CD14-positive monocyte (primary cell): ENCODE measurements around the gene WDR7. TPM values are rescaled to one million over a fixed set of nuclear protein-coding genes. Genes with fewer than 3 reads are reported as not detected.

Experiments used
- DNase-seq, 3 donors: peaks; one replicate each; pipeline ENCODE4 v3.0.0-alpha.2; 2011 to 2022
- H2AFZ ChIP-seq: 2 replicates; pipeline ENCODE4 v1.6.0; 2012; ENCODE audit warnings: mild to moderate bottlenecking, low read depth, low read length, inconsistent platforms; ENCODE audit not compliant: insufficient read depth, poor library complexity, severe bottlenecking
- H3K27ac ChIP-seq, 2 donors: 1 replicate in 1 of 2; 2 replicates in 1 of 2; pipeline ENCODE4 v1.5.1; 2012 to 2013; ENCODE audit warnings: low read length in 2 of 2, control low read depth in 1 of 2, inconsistent platforms in 1 of 2, low read depth in 1 of 2, mild to moderate bottlenecking in 1 of 2
- H3K27me3 ChIP-seq, 2 donors: one replicate each; pipeline versions ENCODE4 v1.6.0 to v1.6.1; 2011 to 2013; ENCODE audit warnings: low read length in 2 of 2; ENCODE audit not compliant: control insufficient read depth in 2 of 2, insufficient read depth in 2 of 2
- H3K36me3 ChIP-seq, 2 donors: replicated peaks in 1 of 2; 1 replicate in 1 of 2; 2 replicates in 1 of 2; pipeline versions ENCODE4 v1.5.1 to v1.6.1; 2012 to 2013; ENCODE audit warnings: low read length in 2 of 2, control low read depth in 1 of 2, inconsistent platforms in 1 of 2, mild to moderate bottlenecking in 1 of 2; ENCODE audit not compliant: insufficient read depth in 2 of 2, control insufficient read depth in 1 of 2
- H3K4me1 ChIP-seq, 2 donors: 1 replicate in 1 of 2; 2 replicates in 1 of 2; pipeline versions ENCODE4 v1.5.1 to v1.6.1; 2012 to 2013; ENCODE audit warnings: low read length in 2 of 2, control low read depth in 1 of 2, inconsistent platforms in 1 of 2, mild to moderate bottlenecking in 1 of 2, moderate library complexity in 1 of 2; ENCODE audit not compliant: insufficient read depth in 2 of 2, control insufficient read depth in 1 of 2
- H3K4me2 ChIP-seq: replicated peaks from 2 replicates; pipeline ENCODE3; 2012; ENCODE audit warnings: low read length, moderate library complexity, mild to moderate bottlenecking; ENCODE audit not compliant: poor library complexity, severe bottlenecking; ENCODE audit errors: extremely low read depth
- H3K4me3 ChIP-seq, 3 experiments: fragments of 200-600 bp in 1 of 3; sonication (generic) in 1 of 3; replicated peaks in 1 of 3; 1 replicate in 2 of 3; 2 replicates in 1 of 3; pipeline ENCODE4 v1.5.1; 2011 to 2013; ENCODE audit warnings: low read length in 3 of 3, mild to moderate bottlenecking in 3 of 3, control low read depth in 2 of 3, low read depth in 2 of 3, inconsistent platforms in 1 of 3, moderate library complexity in 1 of 3
- H3K79me2 ChIP-seq: 2 replicates; pipeline ENCODE4 v1.6.0; 2012; ENCODE audit warnings: mild to moderate bottlenecking, control low read depth, inconsistent platforms, low read length, moderate library complexity; ENCODE audit not compliant: insufficient read depth
- H3K9ac ChIP-seq: 2 replicates; pipeline ENCODE4 v1.6.0; 2017; ENCODE audit warnings: low read length, mild to moderate bottlenecking; ENCODE audit not compliant: insufficient read depth, poor library complexity, severe bottlenecking
- H3K9me3 ChIP-seq, 2 donors: replicated peaks in 1 of 2; 1 replicate in 1 of 2; 2 replicates in 1 of 2; pipeline versions ENCODE4 v1.5.1 to v1.6.1; 2012 to 2013; ENCODE audit warnings: low read length in 2 of 2, control low read depth in 1 of 2; ENCODE audit not compliant: control insufficient read depth in 1 of 2, insufficient read depth in 1 of 2
- H4K20me1 ChIP-seq: 2 replicates; pipeline ENCODE4 v1.6.0; 2012; ENCODE audit warnings: mild to moderate bottlenecking, low read length, control low read depth, moderate library complexity; ENCODE audit not compliant: insufficient read depth
- H3K27ac Mint-ChIP-seq, 7 donors: one replicate each; pipeline ENCODE4 v1.8.0; 2020; ENCODE audit warnings: mild to moderate bottlenecking in 7 of 7, mixed read lengths in 7 of 7, moderate library complexity in 6 of 7, inconsistent platforms in 2 of 7
- H3K27me3 Mint-ChIP-seq, 3 donors: one replicate each; pipeline ENCODE4 v1.8.0; 2021 to 2022; ENCODE audit warnings: low read depth in 3 of 3, mild to moderate bottlenecking in 3 of 3, mixed read lengths in 3 of 3, moderate library complexity in 3 of 3, inconsistent platforms in 1 of 3
- H3K36me3 Mint-ChIP-seq, 2 donors: one replicate each; pipeline ENCODE4 v1.8.0; 2020; ENCODE audit warnings: mixed read lengths in 2 of 2, inconsistent platforms in 1 of 2, mild to moderate bottlenecking in 1 of 2
- H3K4me1 Mint-ChIP-seq: one replicate; pipeline ENCODE4 v1.8.0; 2020; ENCODE audit warnings: mild to moderate bottlenecking, mixed read lengths
- H3K4me3 Mint-ChIP-seq, 2 donors: one replicate each; pipeline ENCODE4 v1.8.0; 2020; ENCODE audit warnings: mild to moderate bottlenecking in 2 of 2, mixed read lengths in 2 of 2, moderate library complexity in 1 of 2
- H3K9me3 Mint-ChIP-seq, 7 donors: one replicate each; pipeline ENCODE4 v1.8.0; 2020 to 2022; ENCODE audit warnings: mixed read lengths in 7 of 7, mild to moderate bottlenecking in 6 of 7, moderate library complexity in 6 of 7, inconsistent platforms in 2 of 7
- CTCF ChIP-seq: fragments of 200-600 bp; IDR thresholded peaks from one replicate; pipeline ENCODE4 v1.8.0; 2022; ENCODE audit warnings: antibody characterized with exemption, mild to moderate bottlenecking
- WGBS: methylation state at CpG from one replicate; pipeline ENCODE4 v1.1.5; 2013; ENCODE audit warnings: missing lambda C conversion rate; ENCODE audit not compliant: insufficient coverage; 5-methylcytosine and 5-hydroxymethylcytosine counted together
- intact Hi-C, 2 donors: fragments of 100-400 bp; cut with micrococcal nuclease; formaldehyde crosslinking; loops; one replicate each; pipeline versions ENCODE4 v1.15.0 to v1.15.1; 2023
- polyA plus RNA-seq, 3 donors: library from polyadenylated mRNA; depleted of rRNA in 1 of 3; unstranded in 2 of 3; stranded (reverse) in 1 of 3; fragments of 300-500 nt in 2 of 3; fragments of >200 nt in 1 of 3; fragmentation: Illumina TruSeq in 2 of 3; gene quantifications; 1 replicate in 2 of 3; 2 replicates in 1 of 3; pipeline ENCODE4 v1.2.3, GENCODE V29; 2012 to 2021

The WDR7 gene
- polyA plus RNA-seq, 3 donors, result 9.1 to 23.6 (median 9.5) TPM

DNA sequence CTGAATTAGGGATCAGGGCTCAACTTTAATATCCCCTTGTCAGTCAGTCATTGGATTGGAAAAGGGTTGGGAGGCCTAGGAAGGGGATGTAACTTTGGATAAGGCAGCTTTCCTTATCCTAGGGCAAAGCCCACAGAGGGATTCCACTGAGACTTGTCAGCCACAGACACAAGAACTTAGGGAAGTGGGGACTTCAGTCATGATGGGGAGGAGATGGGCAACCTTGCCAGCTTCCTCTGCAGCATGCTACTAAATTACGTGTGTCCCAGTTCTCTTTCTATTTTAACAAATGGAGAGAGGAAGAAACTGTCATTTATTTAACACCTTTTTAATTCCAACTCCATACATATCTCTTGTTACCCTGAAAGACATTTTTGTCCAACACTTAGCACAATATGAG, 237.8 kb downstream of the WDR7 start:
- H3K79me2 ChIP-seq, result no peaks in the 10 kb centered on the region
- H3K27ac Mint-ChIP-seq, result peak overlapping the region in 1 of 7 donors; percentile 41
- peaks cover 5% of the 10 kb centered on the region for H3K4me1 Mint-ChIP-seq
- no peaks in the 10 kb centered on the region for H3K27me3 ChIP-seq
- H3K27ac ChIP-seq, result no peak overlapping the region
- intact Hi-C loops, result no loop called here
- peaks cover 0 to 5% of the 10 kb centered on the region in 2 donors for H3K9me3 ChIP-seq
- no peaks in the 10 kb centered on the region for H3K4me1 ChIP-seq
- no peak for DNase-seq
- H3K9me3 Mint-ChIP-seq, result peaks cover 0 to 11% (median 4%) of the 10 kb centered on the region in 7 donors
- H3K27me3 Mint-ChIP-seq, result peaks cover 0 to 3% (median 0%) of the 10 kb centered on the region in 3 donors
- no peak overlapping the region for H3K4me2 ChIP-seq
- H3K4me3 Mint-ChIP-seq, result no peak overlapping the region
- peaks cover 17 to 25% of the 10 kb centered on the region in 2 donors for H3K36me3 Mint-ChIP-seq
- peaks cover 3 to 5% of the 10 kb centered on the region in 2 donors for H3K36me3 ChIP-seq
- no peak overlapping the region for H3K9ac ChIP-seq
- no CpG with 5 or more reads among the region's 1 CpG for WGBS
- TF ChIP-seq CTCF, result no peak
- no peak overlapping the region for H2AFZ ChIP-seq
- no peaks in the 10 kb centered on the region for H4K20me1 ChIP-seq
- no peak overlapping the region for H3K4me3 ChIP-seq

DNA sequence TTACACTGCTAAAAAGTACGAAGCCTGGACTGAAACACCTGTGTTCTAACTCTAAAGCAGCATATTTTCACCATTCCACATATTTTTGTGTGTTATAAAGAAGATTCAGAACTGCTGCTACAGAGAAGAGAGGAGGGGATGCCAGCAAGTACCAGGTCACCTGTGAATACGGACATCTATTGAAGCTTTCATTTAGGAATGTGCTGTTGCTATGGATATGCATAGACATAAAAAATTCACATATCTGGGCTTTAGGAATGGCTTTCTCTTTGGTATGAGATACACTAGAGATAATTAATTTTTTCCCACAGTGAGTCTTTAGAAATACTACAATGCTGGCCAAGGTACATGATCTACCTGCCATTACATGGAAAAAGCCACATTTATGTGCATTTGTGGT, 238.5 kb downstream of the WDR7 start:
- H3K4me2 ChIP-seq, result no peak overlapping the region
- H3K9me3 ChIP-seq, result peaks cover 0 to 4% of the 10 kb centered on the region in 2 donors
- no CpG with 5 or more reads among the region's 2 CpGs for WGBS
- DNase-seq, result no peak
- H3K36me3 ChIP-seq, result peaks cover 3 to 5% of the 10 kb centered on the region in 2 donors
- Mint-ChIP-seq H3K4me3 (no peak overlapping the region), H3K9me3 (peaks cover 0 to 5% (median under 1%) of the 10 kb centered on the region in 7 donors), H3K36me3 (peaks cover 11 to 21% of the 10 kb centered on the region in 2 donors), H3K27me3 (peaks cover 0 to 3% (median 0%) of the 10 kb centered on the region in 3 donors), H3K4me1 (peaks cover 5% of the 10 kb centered on the region), H3K27ac (no peak overlapping the region)
- no peaks in the 10 kb centered on the region for H3K27me3 ChIP-seq
- no peak for TF ChIP-seq CTCF
- no peaks in the 10 kb centered on the region for H3K79me2 ChIP-seq
- no peak overlapping the region for H3K9ac ChIP-seq
- H3K4me3 ChIP-seq, result no peak overlapping the region
- no peak overlapping the region for H3K27ac ChIP-seq
- intact Hi-C loops, result no loop called here
- no peaks in the 10 kb centered on the region for H3K4me1 ChIP-seq
- no peaks in the 10 kb centered on the region for H4K20me1 ChIP-seq
- no peak overlapping the region for H2AFZ ChIP-seq
